GM10266 (cell line): ENCODE results near the gene RYR2.

Experiments used
- DNase-seq: peaks from one replicate; pipeline ENCODE4 v3.0.0; 2012; ENCODE audit errors: extremely low spot score
- CTCF ChIP-seq: IDR thresholded peaks from 2 replicates; pipeline ENCODE4 v1.5.1; 2012; ENCODE audit warnings: mild to moderate bottlenecking, low read depth; ENCODE audit not compliant: control insufficient read depth, insufficient read depth; ENCODE audit errors: missing control alignments

The RYR2 gene

GRCh38 chr1:237103021-237103420 lies 61.0 kb downstream of the RYR2 start:
- no peak for TF ChIP-seq CTCF
- DNase-seq: no peak

GRCh38 chr1:237104096-237104495 lies 62.1 kb downstream of the RYR2 start:
- no peak for DNase-seq

GRCh38 chr1:237105826-237106225 lies 63.8 kb downstream of the RYR2 start:
- DNase-seq: no peak
- no peak for TF ChIP-seq CTCF

More at GRCh38 chr1:237104096-237104495, 62.1 kb downstream of the RYR2 start:
- no peak for TF ChIP-seq CTCF

GRCh38 chr1:237108297-237109040 lies 66.5 kb downstream of the RYR2 start:
- no peak for DNase-seq
- TF ChIP-seq CTCF: no peak

GRCh38 chr1:237111807-237112206 lies 69.8 kb downstream of the RYR2 start:
- no peak for TF ChIP-seq CTCF
- no peak for DNase-seq

- DNase-seq: no peak
- no peak for TF ChIP-seq CTCF
Measured at GRCh38 chr1:237112663-237113062, 70.7 kb downstream of the RYR2 start.

GRCh38 chr1:237115035-237115434 lies 73.1 kb downstream of the RYR2 start:
- DNase-seq: no peak
- TF ChIP-seq CTCF: no peak
